Measurements from ENCODE around the gene KAZN.

GRCh38 chr1:14715802-14716201 lies 117.3 kb downstream of the KAZN start:
- TF ChIP-seq TAF1 (IDR thresholded peaks at IDR 0.05; ENCODE audit: low read depth) (no peak), TCF12 (IDR thresholded peaks at IDR 0.05; ENCODE audit: low read depth) (no peak), EP300 (IDR thresholded peaks at IDR 0.05; ENCODE audit: borderline replicate concordance) (no peak), RAD21 (IDR thresholded peaks at IDR 0.05; ENCODE audit: low read depth) (no peak), CEBPB (IDR thresholded peaks at IDR 0.05) (no peak), ZBTB7A (IDR thresholded peaks at IDR 0.05; ENCODE audit: low read depth) (no peak)
- TF ChIP-seq, protein P1, sequence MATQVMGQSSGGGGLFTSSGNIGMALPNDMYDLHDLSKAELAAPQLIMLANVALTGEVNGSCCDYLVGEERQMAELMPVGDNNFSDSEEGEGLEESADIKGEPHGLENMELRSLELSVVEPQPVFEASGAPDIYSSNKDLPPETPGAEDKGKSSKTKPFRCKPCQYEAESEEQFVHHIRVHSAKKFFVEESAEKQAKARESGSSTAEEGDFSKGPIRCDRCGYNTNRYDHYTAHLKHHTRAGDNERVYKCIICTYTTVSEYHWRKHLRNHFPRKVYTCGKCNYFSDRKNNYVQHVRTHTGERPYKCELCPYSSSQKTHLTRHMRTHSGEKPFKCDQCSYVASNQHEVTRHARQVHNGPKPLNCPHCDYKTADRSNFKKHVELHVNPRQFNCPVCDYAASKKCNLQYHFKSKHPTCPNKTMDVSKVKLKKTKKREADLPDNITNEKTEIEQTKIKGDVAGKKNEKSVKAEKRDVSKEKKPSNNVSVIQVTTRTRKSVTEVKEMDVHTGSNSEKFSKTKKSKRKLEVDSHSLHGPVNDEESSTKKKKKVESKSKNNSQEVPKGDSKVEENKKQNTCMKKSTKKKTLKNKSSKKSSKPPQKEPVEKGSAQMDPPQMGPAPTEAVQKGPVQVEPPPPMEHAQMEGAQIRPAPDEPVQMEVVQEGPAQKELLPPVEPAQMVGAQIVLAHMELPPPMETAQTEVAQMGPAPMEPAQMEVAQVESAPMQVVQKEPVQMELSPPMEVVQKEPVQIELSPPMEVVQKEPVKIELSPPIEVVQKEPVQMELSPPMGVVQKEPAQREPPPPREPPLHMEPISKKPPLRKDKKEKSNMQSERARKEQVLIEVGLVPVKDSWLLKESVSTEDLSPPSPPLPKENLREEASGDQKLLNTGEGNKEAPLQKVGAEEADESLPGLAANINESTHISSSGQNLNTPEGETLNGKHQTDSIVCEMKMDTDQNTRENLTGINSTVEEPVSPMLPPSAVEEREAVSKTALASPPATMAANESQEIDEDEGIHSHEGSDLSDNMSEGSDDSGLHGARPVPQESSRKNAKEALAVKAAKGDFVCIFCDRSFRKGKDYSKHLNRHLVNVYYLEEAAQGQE (IDR thresholded peaks at IDR 0.05; ENCODE audit: low read depth) = no peak
